ENCODE results near the gene IL20RA.
"Not testable (repeated sequence)": the region's sequence is repeated elsewhere in the genome, so short reads cannot be mapped to it uniquely, and the experiment has no call there.

Gene IL20RA

DNA sequence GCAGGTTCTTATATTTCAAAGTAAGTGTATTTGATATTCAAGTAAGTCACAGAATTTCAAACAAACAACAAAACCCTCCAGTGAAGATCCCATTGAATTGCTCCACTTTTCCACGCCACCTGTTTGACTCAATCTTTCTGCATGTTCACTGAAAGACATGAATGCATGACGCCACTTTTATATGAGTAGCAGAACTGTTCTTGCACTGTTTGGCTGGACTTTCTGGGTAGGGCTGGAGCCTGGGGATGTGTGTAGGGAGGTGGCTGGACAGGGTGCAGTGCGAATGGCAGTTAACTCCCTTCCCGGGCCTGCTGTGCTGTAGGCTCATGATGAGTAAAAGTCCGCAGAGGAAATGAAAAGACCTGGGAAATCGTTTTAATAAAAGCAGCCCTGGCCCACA is 39.7 kb downstream of the IL20RA start:
- no peak for DNase-seq (ENCODE audit: low spot score)

GRCh38 chr6:137002505-137002904 is 42.3 kb downstream of the IL20RA start:
- no peak for DNase-seq (ENCODE audit: low spot score)

- DNase-seq (ENCODE audit: low spot score), result no peak
Measured at GRCh38 chr6:137001977-137002302, 42.8 kb downstream of the IL20RA start.

DNA sequence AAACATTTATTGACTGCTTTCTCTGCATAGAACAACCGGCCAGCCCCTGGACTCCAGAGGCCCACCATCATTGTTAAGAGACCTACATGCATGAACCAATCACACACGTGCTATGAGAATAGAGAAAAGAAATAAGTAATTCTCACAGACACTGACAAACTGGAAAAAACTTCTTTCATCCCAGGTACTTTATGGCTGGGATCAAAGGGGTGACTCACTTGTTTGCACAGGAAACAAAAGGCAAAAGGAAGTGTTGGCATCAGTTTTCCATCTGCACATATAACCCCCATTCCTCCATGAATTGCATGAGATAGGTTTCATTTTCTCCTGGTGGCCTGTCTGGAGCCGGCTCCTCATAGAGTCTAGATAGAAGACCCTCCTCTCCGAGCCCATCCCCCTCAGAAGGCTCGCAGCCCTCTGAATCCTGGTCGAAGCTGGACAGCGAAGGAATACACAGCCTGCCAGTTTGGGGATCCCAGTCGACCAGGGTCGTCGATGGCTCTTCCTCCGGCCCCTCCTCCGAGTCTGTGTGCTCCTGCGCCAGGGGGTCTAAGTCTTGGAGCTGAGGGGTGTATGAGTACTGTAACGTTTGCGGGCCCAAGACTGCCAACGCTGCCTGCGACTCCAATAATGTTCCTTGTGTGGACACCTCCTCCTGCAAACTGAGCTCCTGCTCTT is 43.3 kb downstream of the IL20RA start:
- no peak for DNase-seq (ENCODE audit: low spot score)

- no peak for DNase-seq (ENCODE audit: low spot score)
Measured at GRCh38 chr6:137000825-137001224, 43.9 kb downstream of the IL20RA start.

DNA sequence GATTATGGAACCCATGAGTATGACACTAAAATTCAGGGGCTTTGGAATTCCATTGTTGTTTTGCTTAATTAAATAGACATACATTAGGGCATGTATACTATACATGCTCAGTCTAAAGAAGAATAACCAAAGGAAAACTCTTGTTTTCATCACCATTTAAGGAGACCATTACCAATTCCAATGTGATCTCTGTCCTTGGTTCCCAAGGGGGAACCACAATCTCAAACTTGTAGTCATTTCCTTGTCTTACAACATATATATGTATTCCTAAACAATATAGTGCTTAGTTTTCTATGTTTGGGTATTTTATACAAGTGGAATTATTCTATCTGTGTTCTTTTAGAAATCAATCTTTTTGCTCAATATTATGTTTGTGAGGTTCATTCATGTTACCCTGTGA is 49.2 kb downstream of the IL20RA start:
- DNase-seq (ENCODE audit: low spot score), result no peak

DNA sequence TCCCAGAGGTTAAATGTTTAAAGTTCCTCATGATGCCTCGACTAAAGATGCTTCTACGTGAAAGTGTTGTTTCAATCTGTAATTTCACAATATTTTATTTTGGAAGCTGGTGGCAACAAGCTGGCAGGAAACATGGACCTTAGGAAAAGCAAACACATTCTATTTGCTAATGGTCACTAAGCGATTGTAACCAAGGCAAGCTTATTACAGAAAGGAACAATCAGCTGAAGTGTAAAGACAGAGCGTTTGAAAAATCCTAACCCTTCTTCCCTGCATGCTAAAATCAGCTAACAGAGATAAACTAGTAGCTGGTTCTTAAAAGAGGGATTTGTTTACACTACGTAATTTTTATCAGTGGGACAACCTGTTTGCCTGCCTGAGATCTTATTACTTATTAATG is 50.0 kb downstream of the IL20RA start:
- no peak for DNase-seq (ENCODE audit: low spot score)

- DNase-seq (ENCODE audit: low spot score), result no peak
Measured at GRCh38 chr6:136992113-136992512, 52.7 kb downstream of the IL20RA start.

- DNase-seq (ENCODE audit: low spot score), result no peak
Measured at GRCh38 chr6:136991646-136992045, 53.1 kb downstream of the IL20RA start.

DNA sequence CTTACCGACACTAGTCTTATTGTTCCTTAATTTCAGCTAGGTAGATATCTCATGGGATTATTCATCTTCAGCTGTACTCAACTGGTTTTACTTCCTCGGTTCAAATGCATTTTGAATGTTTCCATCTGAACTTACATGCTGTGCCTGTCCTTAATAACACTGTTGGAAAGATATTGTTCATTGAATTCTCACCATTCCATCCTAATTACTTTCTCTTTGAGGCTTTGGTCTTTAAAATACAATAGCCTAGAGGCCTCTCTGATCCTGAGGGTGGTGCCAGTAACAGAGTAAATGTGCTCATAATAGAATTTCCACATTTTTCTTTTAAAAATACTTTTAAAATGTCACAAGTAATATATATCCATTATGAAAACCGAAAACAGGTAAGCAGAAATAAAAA is 54.0 kb downstream of the IL20RA start:
- DNase-seq (ENCODE audit: low spot score), result no peak

DNA sequence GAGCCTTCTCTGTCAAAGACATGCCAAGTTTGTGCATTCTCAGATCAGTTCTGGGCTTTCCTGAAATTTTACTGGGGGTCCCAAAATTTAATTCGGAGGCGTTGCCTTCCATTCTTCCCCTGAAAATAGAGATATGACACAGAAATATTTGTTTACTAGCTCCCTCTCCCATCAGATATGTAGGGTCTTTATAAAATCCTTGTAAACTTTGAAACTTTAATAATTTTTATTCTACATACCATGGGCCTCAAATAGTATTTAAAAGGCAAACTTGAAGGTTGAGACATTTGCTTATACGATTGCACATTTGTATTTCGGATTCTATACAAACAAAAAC is 54.6 kb downstream of the IL20RA start:
- DNase-seq (ENCODE audit: low spot score), result no peak

DNA sequence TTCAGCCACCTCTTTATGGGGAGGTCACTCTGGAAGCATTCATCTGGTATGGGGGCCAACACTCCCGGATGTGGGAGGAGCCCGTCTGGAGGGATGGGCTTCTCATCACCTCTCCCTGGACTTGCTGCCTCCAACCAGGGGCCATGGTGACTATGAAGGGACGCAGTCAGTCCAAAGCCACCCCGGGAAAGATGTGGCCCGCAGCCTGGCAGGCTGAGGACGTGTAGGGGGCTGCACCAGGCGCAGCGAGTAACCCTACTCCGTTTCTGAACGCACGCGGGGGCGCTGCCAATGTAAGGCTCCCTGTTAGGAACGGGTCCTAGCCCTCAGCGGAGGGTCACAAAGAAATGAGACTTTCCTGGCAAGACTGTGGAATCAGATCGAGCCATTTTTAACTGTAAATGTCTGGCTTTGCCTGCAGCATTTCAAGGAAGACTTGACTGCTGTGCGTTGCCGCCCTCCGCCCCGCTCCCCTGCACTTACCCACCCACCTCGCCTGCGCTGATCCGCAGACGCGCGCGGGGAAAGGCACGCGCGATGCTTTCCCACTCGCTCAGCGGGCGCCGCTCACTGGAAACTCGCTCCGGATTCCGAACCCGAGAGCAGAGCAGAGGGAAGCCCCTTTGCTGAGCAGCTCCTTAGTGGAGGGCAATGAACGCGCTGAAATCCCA is 55.1 kb downstream of the IL20RA start:
- no peak for DNase-seq (ENCODE audit: low spot score)

GRCh38 chr6:136987526-136987925 is 57.2 kb downstream of the IL20RA start:
- DNase-seq (ENCODE audit: low spot score), result no peak

- DNase-seq (ENCODE audit: low spot score), result no peak
Measured at GRCh38 chr6:136985502-136985901, 59.3 kb downstream of the IL20RA start.

DNA sequence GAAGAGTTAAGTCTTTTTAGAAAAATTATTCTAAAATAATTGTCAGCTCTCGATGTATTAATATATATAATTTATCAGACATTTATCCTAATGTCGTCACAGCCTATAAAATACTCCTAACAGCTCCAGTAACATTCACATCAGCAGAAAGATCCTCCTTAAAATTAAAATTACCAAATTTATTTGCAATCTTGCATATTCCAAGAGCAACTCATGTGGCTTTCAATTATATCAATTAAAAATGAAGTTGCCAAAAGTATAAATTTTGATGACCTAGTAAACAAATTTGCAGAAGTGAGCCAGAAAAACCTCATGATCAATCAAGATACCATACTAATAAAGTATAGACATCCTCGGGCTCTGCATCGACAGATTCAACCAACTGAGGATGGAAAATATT is 60.2 kb downstream of the IL20RA start:
- no peak for DNase-seq (ENCODE audit: low spot score)

DNA sequence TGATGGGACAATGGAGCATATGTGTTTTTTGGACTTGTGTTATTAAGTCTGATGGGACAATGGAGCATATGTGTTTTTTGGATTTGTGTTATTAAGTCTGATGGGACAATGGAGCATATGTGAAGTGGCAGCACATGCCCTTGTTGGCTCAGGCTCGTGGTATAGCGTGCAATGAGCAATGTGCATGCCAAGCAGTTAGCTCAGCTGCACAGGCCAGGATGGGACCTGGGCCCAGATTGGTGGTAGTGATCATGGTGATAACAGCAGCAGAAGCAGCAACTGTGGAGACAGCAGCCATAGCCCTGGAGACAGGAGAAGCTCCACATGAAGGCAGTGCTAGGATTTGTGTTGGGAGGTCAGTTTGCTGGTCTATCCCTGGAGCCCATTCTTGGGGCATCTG is 61.1 kb downstream of the IL20RA start:
- DNase-seq (ENCODE audit: low spot score), result no peak

GRCh38 chr6:136982928-136983327 is 61.8 kb downstream of the IL20RA start:
- DNase-seq (ENCODE audit: low spot score), result no peak

DNA sequence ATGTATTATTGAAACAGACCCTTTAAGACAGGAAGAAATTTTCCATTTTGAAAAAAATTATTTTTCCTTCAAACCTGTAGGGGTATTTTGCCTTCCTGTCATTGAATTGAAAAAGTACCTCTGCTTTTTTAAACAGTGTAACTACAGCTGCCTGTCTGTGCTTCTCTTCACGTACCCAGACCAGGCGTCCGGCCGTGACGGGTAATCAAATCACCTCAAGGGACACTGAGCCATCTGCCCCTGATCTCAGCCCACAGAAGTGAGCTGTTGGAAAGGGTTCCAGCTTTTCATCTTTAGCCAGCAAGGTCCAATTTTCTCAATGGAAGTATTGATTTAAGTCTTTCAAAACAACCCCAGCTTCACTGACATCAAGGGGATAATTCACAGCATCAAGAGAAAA is 64.7 kb downstream of the IL20RA start:
- no peak for DNase-seq (ENCODE audit: low spot score)

DNA sequence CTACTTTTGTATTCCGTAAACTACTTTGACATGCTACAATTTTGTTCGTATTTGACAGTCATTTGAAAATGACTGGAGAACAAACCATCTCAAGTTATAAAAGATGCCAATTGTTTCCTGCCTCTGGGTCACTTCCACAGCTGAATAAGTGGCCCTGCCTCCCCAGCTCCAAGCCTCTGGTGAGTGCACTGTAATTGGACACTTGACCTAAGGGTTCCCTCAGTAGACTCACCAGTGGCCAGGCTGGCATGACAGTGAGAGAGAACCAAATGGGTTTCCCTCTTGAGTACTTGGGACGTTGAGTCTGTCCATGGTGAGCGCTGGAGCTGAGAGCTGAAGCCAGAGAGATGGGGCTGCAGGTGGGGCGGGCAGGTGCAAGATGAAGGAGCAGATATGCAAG is 65.6 kb downstream of the IL20RA start:
- DNase-seq (ENCODE audit: low spot score), result no peak

DNA sequence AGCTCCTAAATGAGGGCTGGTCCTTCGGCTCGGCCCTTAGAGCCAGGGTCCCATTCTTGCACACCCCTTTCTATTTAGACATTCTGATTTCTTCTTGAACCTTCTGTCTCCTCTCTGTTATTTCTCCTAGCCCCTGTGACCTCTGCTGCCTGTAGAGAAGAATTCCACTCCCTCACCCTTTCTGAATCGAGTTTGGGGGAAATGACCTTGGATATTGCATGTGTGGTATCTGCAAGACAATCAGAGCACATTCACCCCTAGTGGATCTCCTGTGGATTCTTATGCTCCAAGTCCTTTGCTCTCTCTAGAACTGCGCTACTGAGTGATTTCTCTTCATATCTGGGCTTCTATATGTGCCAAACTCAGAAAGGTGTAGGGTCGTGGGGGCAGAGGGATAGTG is 67.7 kb downstream of the IL20RA start:
- no peak for DNase-seq (ENCODE audit: low spot score)

GRCh38 chr6:136975089-136975715 is 69.6 kb downstream of the IL20RA start:
- DNase-seq (ENCODE audit: low spot score), result no peak

- not testable (repeated sequence) for DNase-seq (ENCODE audit: low spot score)
Measured at GRCh38 chr6:136973781-136974180, 71.0 kb downstream of the IL20RA start.

- no peak for DNase-seq (ENCODE audit: low spot score)
Measured at GRCh38 chr6:136971609-136972008, 73.2 kb downstream of the IL20RA start.

DNA sequence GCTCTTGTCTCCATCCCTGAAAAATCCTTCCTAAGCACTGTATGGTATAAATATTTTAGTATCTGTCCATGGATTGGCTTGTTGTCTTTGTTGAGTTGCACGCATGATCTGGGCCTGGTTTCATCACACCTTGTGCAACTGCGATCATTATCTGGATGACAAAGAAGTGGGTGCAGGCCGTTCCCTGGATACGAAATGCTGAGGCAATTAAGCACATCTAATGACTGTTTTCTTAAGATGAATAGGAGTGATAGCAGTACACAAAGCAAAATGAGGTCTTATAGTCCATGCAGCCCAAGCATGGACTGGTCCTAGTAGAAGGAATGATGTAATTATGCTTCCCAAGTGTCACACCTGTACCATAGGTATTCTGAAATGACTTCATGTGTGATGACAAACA is 74.8 kb downstream of the IL20RA start:
- no peak for DNase-seq (ENCODE audit: low spot score)

Data from CD4-positive, alpha-beta T cell treated with Interleukin-2 at 100 ng/mL for 4 hours (primary cell).